Stimulated activated CD4-positive, alpha-beta T cell treated with anti-CD3 and anti-CD28 coated beads, Interleukin-12 subunit alpha, Interleukin-12 subunit beta, amount 100 ng/mL, for 48 hours (primary cell): ENCODE data around the gene APLP2.
"Not testable (repeated sequence)": the region's sequence is repeated elsewhere in the genome, so short reads cannot be mapped to it uniquely, and the experiment has no call there.

Experiments
- DNase-seq, 3 donors: peaks; one replicate each; pipeline ENCODE4 v3.0.0-alpha.2; 2020; ENCODE audit warnings: low read depth in 2 of 3, low spot score in 1 of 3

The APLP2 gene

DNA sequence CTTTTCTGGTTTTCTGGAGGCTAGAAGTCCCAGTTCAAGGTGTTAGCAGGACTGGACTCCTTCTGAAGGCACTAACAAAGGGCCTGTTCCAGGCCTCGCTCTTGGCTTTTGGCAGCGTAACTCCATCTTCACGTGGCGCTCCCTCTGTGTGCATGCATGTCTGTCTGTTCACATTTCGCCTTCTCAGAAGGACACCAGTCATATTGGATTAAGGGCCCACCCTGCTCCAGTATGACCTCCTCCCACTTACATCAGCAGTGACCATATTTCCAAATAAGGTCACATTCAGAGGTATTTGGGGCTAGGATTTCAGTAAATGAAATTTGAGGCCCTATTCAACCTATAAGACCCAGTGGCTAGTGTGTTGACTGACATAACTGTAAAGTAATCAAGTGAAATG, 20.0 kb downstream of the APLP2 start:
- DNase-seq = no peak

DNA sequence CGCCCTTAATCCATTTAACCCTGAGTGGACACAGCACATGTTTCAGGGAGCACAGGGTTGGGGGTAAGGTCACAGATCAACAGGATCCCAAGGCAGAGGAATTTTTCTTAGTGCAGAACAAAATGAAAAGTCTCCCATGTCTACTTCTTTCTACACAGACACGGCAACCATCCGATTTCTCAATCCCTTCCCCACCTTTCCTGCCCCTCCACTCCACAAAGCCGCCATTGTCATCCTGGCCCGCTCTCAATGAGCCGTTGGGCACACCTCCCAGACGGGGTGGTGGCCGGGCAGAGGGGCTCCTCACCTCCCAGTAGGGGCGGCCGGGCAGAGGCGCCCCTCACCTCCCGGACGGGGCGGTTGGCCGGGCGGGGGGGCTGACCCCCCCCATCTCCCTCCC, 20.8 kb downstream of the APLP2 start:
- not testable (repeated sequence) for DNase-seq

DNA sequence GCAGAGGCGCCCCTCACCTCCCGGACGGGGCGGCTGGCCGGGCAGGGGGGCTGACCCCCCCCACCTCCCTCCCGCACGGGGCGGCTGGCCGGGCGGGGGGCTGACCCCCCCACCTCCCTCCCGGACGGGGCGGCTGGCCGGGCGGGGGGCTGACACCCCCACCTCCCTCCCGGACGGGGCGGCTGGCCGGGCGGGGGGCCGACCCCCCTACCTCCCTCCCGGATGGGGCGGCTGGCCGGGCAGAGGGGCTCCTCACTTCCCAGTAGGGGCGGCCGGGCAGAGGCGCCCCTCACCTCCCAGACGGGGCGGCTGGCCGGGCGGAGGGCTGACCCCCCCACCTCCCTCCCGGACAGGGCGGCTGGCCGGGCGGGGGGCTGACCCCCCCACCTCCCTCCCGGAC, 21.5 kb downstream of the APLP2 start:
- DNase-seq = not testable (repeated sequence)

DNA sequence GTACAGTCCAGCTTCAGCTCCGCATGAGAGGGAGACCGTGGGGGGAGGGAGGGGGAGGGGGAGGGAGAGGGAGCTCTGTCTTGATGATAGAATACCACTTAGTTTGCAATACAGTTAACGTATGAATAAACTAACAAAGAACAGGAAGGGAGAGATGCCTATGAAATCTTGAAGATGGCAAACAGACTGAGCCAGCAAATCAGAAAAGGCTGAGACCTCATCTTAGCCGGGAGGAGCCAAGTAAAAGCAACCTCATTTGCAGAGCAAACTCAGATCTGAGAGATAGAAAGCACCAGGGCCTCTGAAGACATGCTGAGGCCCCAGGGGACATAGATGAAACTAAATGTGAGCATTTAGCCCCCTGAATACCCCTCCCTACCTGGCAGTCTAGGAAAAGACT, 23.0 kb downstream of the APLP2 start:
- no peak for DNase-seq

DNA sequence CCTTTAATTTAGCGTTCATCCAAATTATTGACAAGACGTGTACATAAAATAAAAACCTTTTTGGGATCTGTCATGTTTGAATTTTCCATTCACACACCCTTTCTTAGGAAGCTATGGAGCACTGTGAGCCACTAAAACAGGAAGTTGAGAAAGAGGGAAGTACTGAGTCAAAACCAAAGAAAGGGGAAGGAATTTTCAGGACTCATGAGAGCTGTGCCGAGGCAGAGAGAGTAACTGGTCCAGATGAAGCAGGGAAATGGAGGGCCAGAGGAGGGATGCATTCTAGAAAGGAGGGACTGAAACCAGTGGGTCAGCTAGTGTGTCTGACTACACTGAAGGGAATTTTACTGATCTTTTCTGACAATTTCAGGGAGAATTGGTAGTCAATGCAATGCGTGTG, 24.9 kb downstream of the APLP2 start:
- DNase-seq = no peak

DNA sequence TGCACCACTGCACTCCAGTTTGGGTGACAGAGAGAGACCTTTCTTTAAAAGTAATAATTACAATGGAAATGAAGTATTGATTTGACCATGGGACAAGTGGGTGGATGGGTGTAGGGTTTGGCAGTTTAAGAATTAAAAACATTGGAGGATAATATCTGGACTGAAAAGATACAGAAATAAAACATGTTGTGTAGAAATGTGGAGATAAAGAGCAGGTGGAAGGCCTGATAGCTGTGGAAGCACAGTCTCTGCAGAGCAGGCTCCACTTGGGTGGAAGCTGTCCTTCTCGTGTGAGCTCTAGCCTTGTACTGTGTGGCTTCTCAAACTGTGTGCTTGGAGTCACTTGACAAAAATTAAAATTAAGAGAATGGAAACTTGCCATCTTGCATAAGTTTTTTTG, 25.6 kb downstream of the APLP2 start:
- DNase-seq = no peak

DNA sequence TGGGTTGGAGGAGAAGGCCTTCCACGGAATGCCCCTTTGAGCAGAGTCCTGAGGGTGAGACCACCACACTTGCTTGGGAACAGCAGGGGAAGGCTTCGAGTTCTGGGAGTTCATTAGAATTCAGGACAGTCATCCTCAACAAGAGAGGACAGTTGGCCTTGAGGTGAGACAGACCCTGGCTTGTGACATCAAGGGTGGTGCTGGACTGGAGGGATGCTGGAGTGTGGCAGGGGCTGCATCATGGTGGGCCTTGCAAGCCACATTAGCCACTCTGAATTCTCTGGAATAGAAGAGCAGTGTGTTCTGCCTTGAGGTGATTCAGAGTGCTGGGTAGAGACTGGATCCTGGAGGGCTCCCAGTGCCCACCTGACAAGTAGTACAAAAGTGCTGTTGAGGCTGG, 26.3 kb downstream of the APLP2 start:
- no peak for DNase-seq

DNA sequence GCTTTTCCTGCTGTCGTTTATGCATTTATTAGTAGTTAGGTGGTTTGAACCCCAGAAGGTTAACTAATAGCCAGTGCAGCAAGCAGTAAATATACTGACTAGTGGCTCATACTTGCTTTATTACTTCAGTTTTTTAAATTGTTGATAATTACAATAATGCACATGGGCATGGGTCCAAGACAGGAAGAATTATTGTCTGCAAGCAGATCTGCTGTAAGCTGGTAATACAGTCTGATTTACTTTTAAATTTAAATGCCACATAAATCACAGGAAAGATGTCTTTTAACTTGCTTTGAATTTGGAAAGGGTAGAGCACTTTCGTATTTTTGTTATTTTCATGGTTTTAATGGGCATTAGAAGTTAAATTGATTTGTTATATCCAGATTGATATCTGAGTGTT, 27.1 kb downstream of the APLP2 start:
- DNase-seq = no peak

DNA sequence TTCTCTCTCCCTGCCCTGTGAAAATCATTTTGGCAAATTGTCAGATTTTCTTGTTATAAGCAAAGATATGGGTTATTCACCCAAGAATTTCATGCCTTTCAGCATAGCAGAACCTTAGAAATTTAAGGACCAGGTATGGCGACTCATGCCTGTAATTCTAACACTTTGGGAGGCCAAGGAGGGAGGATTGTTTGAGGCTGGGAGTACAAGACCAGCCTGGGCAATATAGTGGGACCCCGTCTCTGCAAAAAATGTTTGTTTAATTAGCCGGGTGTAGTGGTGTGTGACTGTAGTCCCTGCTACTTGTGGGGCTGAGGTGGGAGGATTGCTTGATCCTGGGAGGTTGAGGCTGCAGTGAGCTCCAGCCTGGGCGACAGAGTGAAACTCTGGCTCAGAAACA, 27.6 kb downstream of the APLP2 start:
- DNase-seq = no peak

DNA sequence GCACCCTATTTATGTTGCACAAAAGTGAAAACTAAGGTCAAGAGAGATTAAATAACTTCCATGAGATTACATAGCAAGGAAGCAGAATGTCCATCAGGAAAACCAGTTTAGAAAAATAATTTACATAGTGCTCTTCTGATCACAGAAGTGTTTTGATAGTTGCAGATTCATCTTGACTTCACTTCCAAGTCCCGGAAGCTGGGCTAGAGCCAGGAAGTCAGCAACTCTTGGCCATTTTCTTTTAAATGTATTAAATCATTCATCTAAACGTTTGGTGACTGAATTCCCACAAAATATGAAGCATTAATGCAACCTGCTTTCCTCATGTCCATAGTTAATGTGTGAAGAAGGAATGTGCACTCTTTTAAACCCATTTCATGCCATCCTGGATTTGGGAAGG, 29.7 kb downstream of the APLP2 start:
- no peak for DNase-seq

DNA sequence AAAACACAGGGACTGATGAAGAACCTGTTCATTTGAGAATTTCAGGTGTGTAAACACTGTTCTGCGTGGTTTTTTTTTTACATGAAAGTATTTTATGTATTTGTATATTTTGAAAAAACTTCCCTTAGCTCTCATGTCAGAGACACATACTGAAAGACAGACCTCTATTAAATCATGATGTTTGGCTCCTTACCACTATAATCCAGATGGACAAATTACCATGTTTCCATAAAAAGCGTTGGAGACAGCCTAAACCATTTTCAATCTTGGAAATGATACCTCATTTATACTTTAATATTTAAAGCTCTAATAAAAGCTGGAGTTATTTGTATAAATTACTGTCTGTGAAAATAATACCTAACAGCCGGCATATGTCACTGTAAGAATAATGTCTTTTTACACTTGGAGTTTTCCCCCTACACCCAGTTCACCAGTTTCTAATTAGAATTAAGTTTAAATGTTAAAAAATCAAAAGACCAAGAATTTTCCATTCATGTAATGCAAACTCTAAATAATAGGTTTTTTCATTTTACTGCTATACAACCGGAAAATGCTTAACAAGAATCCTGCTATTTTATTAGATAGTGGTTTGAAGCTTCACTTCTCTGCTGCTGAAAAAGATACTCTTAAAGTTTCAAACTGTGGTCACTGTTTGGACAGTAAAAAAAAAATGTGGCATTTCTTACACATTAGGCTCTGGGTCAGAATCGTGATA, 30.8 kb downstream of the APLP2 start:
- no peak for DNase-seq

DNA sequence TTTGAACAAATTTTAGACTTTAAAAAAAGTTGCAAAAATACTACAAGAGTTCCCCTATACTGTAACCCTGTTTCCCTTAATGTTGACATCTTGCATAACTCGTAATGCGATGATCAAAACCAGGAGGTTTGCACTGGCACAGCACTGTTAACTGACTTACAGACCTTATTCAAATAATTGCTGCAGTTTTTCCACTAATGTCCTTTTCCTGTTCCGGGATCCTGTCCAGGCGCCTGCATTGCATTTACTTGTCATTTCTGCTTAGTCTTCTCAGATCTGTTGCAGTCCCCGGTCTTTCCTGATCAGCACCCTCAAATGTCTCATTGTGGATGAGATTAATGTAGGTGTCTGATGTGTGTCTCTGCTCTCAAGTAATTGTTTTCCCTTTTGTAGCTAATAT, 32.0 kb downstream of the APLP2 start:
- DNase-seq = no peak

DNA sequence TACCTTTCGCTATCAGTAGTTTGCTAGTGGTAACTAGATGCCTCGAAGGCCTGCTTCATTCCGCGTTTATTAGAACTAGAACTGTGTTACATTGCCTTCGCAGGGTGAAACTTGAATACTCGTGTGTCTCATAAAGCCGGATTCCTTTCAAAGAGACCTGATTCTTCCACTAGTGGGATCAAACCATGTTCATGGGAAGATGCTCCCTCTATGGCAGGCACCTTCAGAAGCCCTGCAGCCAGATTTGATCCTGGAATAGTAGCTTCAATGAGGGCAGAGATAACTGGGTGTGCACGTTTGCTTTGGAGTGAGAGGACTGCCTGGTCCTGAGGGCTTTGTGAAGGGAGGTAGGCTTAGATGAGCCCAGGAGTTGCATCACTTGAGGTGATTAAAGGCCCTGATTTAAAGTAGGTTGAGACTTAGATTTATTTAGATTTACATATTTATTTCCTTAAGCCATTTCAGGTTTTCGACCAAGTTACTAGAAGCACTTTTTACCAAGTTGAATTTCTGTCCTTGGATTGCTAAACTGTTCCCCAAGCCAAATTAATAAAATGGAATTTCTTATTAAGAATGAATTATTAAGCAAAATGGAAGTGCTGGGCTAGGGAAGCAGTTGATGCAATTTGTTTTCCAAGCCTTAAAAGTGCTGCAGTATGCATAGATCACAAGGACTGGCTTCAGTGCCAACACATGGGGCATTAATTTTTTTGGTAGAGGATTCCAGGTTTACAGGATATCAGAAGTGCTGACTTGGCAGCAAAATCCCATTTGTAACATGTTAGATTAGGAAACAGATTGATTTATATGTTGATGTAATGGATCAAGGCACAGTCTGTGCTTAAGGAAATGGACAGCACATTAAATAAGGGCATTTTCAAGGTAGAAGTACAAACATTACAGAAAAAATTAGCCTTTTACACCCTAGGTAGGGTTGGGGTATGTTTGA, 32.9 kb downstream of the APLP2 start:
- DNase-seq = no peak

DNA sequence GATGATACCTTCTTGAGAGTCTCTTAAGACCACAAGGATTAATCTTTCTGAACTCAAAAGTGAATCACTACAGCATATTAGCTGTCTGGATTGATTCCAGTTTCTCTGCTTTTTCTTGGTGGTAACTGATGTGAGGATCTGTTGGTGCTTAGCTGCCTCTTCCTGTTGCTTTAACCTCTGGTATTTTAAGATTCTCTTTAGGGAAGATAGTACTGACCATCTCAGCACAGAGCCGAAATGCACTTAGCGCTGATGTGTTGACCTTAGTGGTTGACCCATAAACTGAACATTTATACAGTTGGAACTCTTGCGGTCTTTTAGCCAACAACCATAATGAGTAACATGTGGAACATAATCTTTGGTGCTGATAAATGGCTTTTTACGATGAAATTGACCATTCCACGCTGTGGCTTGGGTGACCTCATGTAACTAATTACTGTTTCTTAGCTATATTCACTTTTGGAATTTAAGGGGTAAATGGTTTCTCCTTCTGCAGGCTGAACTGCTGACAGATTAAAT, 33.7 kb downstream of the APLP2 start:
- no peak for DNase-seq

DNA sequence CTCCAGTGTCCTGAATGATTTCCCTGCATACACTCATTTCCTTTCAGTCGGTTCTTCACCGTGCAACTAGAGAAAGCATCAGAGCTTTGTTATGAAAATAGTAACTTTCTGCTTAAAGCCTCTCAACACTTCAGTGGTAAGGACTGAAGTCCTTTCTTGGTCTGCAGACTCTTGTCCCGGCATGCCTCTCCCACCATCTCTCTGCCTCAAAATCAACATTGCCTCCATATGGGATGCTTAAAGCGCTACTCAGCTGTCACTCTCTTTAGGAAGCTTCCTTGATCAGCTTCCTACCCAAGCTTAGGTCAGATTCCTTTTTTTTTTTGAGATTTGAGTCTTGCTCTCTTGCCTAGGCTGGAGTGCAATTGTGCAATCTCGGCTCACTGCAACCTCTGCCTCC, 36.7 kb downstream of the APLP2 start:
- no peak for DNase-seq

DNA sequence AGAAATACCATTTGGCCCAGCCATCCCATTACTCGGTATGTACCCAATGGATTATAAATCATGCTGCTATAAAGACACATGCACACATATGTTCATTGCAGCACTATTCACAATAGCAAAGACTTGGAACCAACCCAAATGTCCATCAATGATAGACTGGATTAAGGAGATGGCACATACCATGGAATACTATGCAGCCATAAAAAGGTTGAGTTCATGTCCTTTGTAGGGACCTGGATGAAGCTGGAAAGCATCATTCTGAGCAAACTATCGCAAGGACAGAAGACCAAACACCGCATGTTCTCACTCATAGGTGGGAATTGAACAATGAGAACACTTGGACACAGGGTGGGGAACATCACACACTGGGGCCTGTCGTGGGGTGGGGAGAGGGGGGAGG, 39.0 kb downstream of the APLP2 start:
- not testable (repeated sequence) for DNase-seq

DNA sequence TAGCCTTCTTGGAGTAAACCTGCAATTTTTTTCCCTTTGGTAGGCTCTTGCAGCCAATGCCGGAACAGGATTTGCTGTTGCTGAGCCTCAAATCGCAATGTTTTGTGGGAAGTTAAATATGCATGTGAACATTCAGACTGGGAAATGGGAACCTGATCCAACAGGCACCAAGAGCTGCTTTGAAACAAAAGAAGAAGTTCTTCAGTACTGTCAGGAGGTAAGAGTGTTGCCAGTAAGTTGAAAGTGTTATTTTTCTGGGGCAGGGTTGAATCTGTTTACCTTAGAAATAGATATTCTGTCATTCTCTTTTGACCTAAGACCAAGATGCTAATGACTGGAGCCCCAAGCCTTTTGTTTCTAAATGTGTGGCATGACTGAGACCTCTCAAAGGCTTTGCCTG, 39.7 kb downstream of the APLP2 start:
- no peak for DNase-seq

DNA sequence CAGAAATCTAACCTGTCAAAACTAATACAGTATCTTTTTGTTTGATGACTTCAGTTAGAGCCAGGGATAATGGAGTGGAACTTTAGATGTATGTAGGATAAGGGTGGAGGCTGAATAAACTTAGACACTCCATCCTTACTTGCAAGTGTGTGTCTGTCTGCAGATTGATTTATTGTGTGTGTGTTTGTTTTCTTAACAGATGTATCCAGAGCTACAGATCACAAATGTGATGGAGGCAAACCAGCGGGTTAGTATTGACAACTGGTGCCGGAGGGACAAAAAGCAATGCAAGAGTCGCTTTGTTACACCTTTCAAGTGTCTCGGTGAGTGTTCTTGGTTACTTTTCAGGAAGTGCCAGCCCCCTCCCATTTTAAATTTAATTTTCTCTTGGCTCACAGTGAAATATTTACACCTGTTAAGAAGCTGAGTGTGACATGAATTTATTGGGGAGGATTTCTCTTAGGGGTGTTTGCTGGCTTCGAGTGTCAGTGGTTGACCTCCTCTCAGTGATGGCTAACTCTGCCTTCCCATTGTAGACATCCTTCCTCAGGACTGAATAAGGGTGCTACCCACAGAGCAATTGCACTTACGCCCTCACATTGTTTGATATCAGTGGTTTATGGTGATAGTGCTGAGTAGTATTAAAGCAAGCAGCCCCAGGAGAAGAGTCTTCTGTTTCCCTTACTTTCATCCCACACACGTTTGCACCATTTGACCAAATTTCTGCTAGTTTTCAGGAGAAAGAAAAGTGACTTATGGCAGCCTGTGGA, 40.8 kb downstream of the APLP2 start:
- DNase-seq = no peak

DNA sequence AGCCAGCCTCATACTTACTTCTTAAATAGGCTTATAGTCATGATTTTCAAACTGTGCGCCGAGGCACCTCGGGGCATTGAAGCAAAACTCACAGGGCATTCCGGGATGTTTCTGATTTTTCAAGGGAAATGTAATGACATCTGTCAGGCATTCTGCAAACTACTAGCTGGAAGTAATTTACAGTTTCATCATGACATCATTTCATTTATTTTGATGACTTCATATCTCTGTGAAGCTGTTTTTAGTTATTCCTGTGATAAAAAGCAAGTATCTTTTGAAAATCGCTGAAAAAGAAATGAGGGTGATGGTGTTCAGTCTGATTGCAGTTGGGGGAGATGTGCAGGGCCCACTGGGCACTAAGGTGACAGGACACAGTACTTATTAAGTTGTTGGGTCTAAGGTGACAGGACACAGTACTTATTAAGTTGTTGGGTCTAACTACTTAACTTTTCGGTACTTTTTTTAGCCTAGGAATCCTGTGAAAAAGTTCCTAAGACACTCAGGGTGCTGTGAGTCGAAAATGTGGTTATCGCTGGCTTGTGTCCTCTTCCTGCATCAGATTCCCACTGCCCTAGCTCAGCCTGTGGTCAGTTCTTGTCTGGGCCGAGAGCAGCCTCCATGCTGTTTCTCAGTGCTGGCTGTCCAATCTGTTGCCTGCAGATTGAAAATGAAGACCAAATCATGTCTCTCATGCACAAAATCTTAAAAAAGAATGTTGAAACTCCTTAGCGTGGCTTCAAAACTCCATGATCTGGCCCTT, 42.6 kb downstream of the APLP2 start:
- DNase-seq = no peak

DNA sequence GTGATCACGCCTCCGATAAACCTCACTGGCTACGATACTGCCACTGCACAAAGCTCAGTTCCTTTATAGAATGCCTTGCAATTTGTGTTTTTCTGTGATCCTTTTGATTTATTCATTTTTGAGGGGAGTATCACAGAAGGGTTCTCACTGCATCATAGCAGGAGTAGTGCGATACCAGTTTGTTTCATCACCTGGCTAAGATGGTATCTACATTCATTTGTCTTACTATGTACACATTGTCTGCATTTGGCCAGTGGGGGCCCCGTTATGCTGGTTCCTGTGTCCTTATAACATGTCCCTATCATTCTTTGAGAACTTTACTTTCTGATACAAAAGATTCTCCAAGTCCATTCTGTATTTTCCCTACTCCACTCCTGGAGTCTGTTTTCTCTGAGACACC, 44.6 kb downstream of the APLP2 start:
- DNase-seq = no peak

DNA sequence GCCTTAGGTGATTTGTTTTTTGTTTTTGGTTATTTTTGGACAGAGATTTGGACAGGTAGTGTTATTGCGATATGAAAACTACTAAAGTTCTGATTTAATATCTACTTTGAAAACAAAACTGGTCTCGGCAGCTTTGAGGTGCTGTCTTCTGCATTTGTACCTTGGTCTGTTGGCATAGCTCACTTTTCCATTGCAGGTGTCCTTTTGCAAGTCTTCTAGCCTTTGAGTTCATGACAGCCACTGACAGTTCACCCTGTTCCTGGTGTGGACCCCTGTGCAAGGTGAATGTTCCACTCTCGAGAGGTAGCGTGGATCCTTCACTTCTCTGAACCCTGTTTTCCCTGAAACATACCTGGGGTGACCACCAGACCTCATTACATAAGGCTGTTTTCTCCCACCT, 45.0 kb downstream of the APLP2 start:
- DNase-seq = no peak
